Fibroblast of lung (primary cell): ENCODE measurements around the gene NDRG3. TPM values are rescaled to one million over a fixed set of nuclear protein-coding genes. Genes with fewer than 3 reads are reported as not detected.

Experiments
- DNase-seq, 2 donors: peaks; one replicate each; pipeline versions ENCODE4 v3.0.0 to v3.0.0-alpha.2; 2010; ENCODE audit warnings: low read depth in 2 of 2
- H2AFZ ChIP-seq: 2 replicates; pipeline ENCODE4 v1.5.1; 2012; ENCODE audit warnings: low read length, control low read depth, inconsistent platforms
- H3K27ac ChIP-seq: 2 replicates; pipeline ENCODE4 v1.5.1; 2011; ENCODE audit warnings: low read length, control low read depth; ENCODE audit not compliant: insufficient read depth
- H3K27me3 ChIP-seq: 2 replicates; pipeline ENCODE4 v1.5.1; 2011; ENCODE audit warnings: mild to moderate bottlenecking, low read length; ENCODE audit not compliant: control insufficient read depth, insufficient read depth
- H3K36me3 ChIP-seq: 2 replicates; pipeline ENCODE4 v1.5.1; 2011; ENCODE audit warnings: low read length; ENCODE audit not compliant: control insufficient read depth, insufficient read depth
- H3K4me1 ChIP-seq: 2 replicates; pipeline ENCODE4 v1.5.1; 2011; ENCODE audit warnings: low read length; ENCODE audit not compliant: control insufficient read depth, insufficient read depth; ENCODE audit errors: extremely low read depth
- H3K4me2 ChIP-seq: 2 replicates; pipeline ENCODE4 v1.5.1; 2011; ENCODE audit warnings: low read length, control low read depth; ENCODE audit not compliant: insufficient read depth; ENCODE audit errors: extremely low read depth
- H3K4me3 ChIP-seq, 4 experiments: fragments of 200-600 bp in 1 of 4; sonication (generic) in 1 of 4; replicated peaks in 1 of 4; 2 replicates each; pipeline ENCODE4 v1.5.1; 2011 to 2016; ENCODE audit warnings: low read length in 4 of 4, low read depth in 3 of 4, mild to moderate bottlenecking in 3 of 4, control low read depth in 2 of 4, inconsistent platforms in 1 of 4, mixed read lengths in 1 of 4; ENCODE audit not compliant: insufficient read depth in 1 of 4; ENCODE audit errors: control extremely low read depth in 1 of 4
- H3K79me2 ChIP-seq: 2 replicates; pipeline ENCODE4 v1.5.1; 2012; ENCODE audit warnings: mild to moderate bottlenecking, low read length, inconsistent platforms; ENCODE audit not compliant: control insufficient read depth, insufficient read depth
- H3K9ac ChIP-seq: 2 replicates; pipeline ENCODE4 v1.5.1; 2011; ENCODE audit warnings: mild to moderate bottlenecking, low read length, control low read depth; ENCODE audit not compliant: insufficient read depth
- H3K9me3 ChIP-seq: 2 replicates; pipeline ENCODE4 v1.5.1; 2012; ENCODE audit warnings: low read depth, low read length; ENCODE audit not compliant: control insufficient read depth, insufficient read depth
- H4K20me1 ChIP-seq: 2 replicates; pipeline ENCODE4 v1.5.1; 2011; ENCODE audit warnings: low read length; ENCODE audit not compliant: control insufficient read depth, insufficient read depth; ENCODE audit errors: extremely low read depth
- CTCF ChIP-seq, 2 donors: IDR thresholded peaks in 1 of 2; conservative IDR thresholded peaks in 1 of 2; 1 replicate in 1 of 2; 2 replicates in 1 of 2; pipeline ENCODE4 v1.5.1; 2011 to 2012; ENCODE audit warnings: low read length in 2 of 2, control low read depth in 1 of 2, inconsistent platforms in 1 of 2, low read depth in 1 of 2, mild to moderate bottlenecking in 1 of 2
- EZH2 ChIP-seq: IDR thresholded peaks from 2 replicates; pipeline ENCODE4 v1.5.1; 2012; ENCODE audit warnings: low read length, control low read depth, mild to moderate bottlenecking; ENCODE audit errors: missing control alignments
- polyA plus RNA-seq, 2 donors: library from polyadenylated mRNA; depleted of rRNA in 1 of 2; stranded (reverse) in 1 of 2; unstranded in 1 of 2; fragments of >200 nt; gene quantifications; 2 replicates each; pipeline ENCODE4 v1.2.1, GENCODE V29; 2011 to 2012; ENCODE audit warnings: missing spikeins in 1 of 2
- total RNA-seq: library from RNA; depleted of rRNA; stranded (reverse); fragments of >200 nt; gene quantifications from 2 replicates; pipeline ENCODE4 v1.2.1, GENCODE V29; 2014

The NDRG3 gene
- total and polyA plus RNA-seq, 2 donors (not counting 1 experiment from before 2014, with no cell fraction given), result 37.8 TPM

- H2AFZ ChIP-seq, result no peak overlapping the region
- no peak for DNase-seq
- no peak overlapping the region for H3K9ac ChIP-seq
- H3K27me3 ChIP-seq, result no peaks in the 10 kb centered on the region
- H3K4me3 ChIP-seq, result no peak overlapping the region
- H3K4me1 ChIP-seq, result no peaks in the 10 kb centered on the region
- peaks cover 15% of the 10 kb centered on the region for H3K36me3 ChIP-seq
- no peaks in the 10 kb centered on the region for H3K9me3 ChIP-seq
- no peak for TF ChIP-seq EZH2
- TF ChIP-seq CTCF (conservative IDR thresholded peaks at IDR 0.05 in 1 of 2, IDR thresholded peaks at IDR 0.05 in 1 of 2; ENCODE audit: low read depth in 1 of 2, low read length in 2 of 2), result no peak
- peaks cover 2% of the 10 kb centered on the region for H4K20me1 ChIP-seq
- peaks cover 5% of the 10 kb centered on the region for H3K79me2 ChIP-seq
- no peak overlapping the region for H3K27ac ChIP-seq
- H3K4me2 ChIP-seq, result no peak overlapping the region
These were observed 40.4 kb upstream of the NDRG3 start for GRCh38 chr20:36786246-36786645.

GRCh38 chr20:36785308-36785707 lies 39.4 kb upstream of the NDRG3 start:
- H3K79me2 ChIP-seq, result peaks cover 5% of the 10 kb centered on the region
- peaks cover 2% of the 10 kb centered on the region for H4K20me1 ChIP-seq
- peaks cover 15% of the 10 kb centered on the region for H3K36me3 ChIP-seq
- H3K27ac ChIP-seq, result no peak overlapping the region
- no peaks in the 10 kb centered on the region for H3K9me3 ChIP-seq
- H3K9ac ChIP-seq, result no peak overlapping the region
- no peak overlapping the region for H3K4me3 ChIP-seq
- no peak overlapping the region for H3K4me2 ChIP-seq
- H3K27me3 ChIP-seq, result no peaks in the 10 kb centered on the region
- DNase-seq, result no peak
- H3K4me1 ChIP-seq, result no peaks in the 10 kb centered on the region
- H2AFZ ChIP-seq, result no peak overlapping the region
- TF ChIP-seq EZH2 (no peak), CTCF (conservative IDR thresholded peaks at IDR 0.05 in 1 of 2, IDR thresholded peaks at IDR 0.05 in 1 of 2; ENCODE audit: low read depth in 1 of 2, low read length in 2 of 2) (no peak)

GRCh38 chr20:36784900-36785299 lies 39.0 kb upstream of the NDRG3 start:
- peak; percentile 17 to 33 for DNase-seq
- no peak for TF ChIP-seq EZH2
- TF ChIP-seq CTCF (conservative IDR thresholded peaks at IDR 0.05 in 1 of 2, IDR thresholded peaks at IDR 0.05 in 1 of 2; ENCODE audit: low read depth in 1 of 2, low read length in 2 of 2), result no peak

More at GRCh38 chr20:36784900-36785299, 39.0 kb upstream of the NDRG3 start:
- H3K27me3 ChIP-seq, result no peaks in the 10 kb centered on the region
- H3K36me3 ChIP-seq, result peaks cover 15% of the 10 kb centered on the region
- no peak overlapping the region for H2AFZ ChIP-seq
- H3K4me1 ChIP-seq, result no peaks in the 10 kb centered on the region
- H3K27ac ChIP-seq, result peak overlapping the region; percentile 22
- no peak overlapping the region for H3K9ac ChIP-seq
- H3K9me3 ChIP-seq, result no peaks in the 10 kb centered on the region
- peaks cover 2% of the 10 kb centered on the region for H4K20me1 ChIP-seq
- no peak overlapping the region for H3K4me3 ChIP-seq
- no peak overlapping the region for H3K4me2 ChIP-seq
- peaks cover 5% of the 10 kb centered on the region for H3K79me2 ChIP-seq
